GM13976 (cell line): ENCODE measurements around the gene PCDHA2.
"Not testable (repeated sequence)": the region's sequence is repeated elsewhere in the genome, so short reads cannot be mapped to it uniquely, and the experiment has no call there.

ENCODE experiments used
- DNase-seq: peaks from one replicate; pipeline ENCODE4 v3.0.0; 2012; ENCODE audit warnings: low spot score
- in situ Hi-C: fragments of 300-500 bp; cut with MboI; formaldehyde crosslinking; loops from one replicate; pipeline ENCODE4 v1.12.0; 2022; ENCODE audit warnings: low sequenced_read_pairs, mixed read lengths, inconsistent platforms; ENCODE audit not compliant: unreplicated experiment
- TF ChIP-seq, protein P1 (sequence below): IDR thresholded peaks from 2 replicates; pipeline ENCODE4 v1.5.1; 2012; ENCODE audit warnings: borderline replicate concordance, mild to moderate bottlenecking; ENCODE audit not compliant: insufficient read depth; ENCODE audit errors: extremely low read depth, missing control alignments, control extremely low read depth

Gene PCDHA2

GRCh38 chr5:140823475-140823874 is 28.8 kb downstream of the PCDHA2 start:
- in situ Hi-C loops, result no loop called here
- TF ChIP-seq, protein P1, sequence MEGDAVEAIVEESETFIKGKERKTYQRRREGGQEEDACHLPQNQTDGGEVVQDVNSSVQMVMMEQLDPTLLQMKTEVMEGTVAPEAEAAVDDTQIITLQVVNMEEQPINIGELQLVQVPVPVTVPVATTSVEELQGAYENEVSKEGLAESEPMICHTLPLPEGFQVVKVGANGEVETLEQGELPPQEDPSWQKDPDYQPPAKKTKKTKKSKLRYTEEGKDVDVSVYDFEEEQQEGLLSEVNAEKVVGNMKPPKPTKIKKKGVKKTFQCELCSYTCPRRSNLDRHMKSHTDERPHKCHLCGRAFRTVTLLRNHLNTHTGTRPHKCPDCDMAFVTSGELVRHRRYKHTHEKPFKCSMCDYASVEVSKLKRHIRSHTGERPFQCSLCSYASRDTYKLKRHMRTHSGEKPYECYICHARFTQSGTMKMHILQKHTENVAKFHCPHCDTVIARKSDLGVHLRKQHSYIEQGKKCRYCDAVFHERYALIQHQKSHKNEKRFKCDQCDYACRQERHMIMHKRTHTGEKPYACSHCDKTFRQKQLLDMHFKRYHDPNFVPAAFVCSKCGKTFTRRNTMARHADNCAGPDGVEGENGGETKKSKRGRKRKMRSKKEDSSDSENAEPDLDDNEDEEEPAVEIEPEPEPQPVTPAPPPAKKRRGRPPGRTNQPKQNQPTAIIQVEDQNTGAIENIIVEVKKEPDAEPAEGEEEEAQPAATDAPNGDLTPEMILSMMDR, result no peak
- no peak for DNase-seq

DNA sequence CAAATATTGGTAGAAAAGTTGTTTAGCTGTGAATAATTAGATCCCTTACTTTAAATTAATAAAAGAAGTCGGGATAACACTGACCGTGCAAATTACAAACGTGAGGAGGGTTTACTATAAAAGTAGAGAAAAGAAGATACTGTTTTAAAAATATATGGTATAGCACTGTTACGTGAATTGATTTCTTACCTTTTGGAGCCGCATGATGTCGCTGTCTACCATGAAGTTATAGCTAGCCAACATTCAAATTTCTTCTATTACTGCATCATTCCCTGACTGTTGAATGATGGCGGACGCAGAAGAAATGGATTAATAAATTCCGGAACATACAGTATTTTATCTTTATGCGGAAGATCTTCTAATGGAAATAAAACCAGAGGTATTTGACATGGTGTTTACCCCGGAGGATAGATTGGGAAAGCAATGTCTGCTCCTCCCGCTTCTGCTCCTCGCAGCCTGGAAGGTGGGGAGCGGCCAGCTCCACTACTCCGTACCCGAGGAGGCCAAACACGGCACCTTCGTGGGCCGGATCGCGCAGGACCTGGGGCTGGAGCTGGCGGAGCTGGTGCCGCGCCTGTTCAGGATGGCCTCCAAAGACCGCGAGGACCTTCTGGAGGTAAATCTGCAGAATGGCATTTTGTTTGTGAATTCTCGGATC is 33.2 kb downstream of the PCDHA2 start, which contains the start of gene PCDHA6:
Gene PCDHA6 (plus strand): TSS at position 257 of the 658 bp plus-strand sequence. CDS start 132 bp downstream, at position 389.
- DNase-seq, result no peak
- in situ Hi-C loops, result no loop called here
- TF ChIP-seq, protein P1, result no peak

DNA sequence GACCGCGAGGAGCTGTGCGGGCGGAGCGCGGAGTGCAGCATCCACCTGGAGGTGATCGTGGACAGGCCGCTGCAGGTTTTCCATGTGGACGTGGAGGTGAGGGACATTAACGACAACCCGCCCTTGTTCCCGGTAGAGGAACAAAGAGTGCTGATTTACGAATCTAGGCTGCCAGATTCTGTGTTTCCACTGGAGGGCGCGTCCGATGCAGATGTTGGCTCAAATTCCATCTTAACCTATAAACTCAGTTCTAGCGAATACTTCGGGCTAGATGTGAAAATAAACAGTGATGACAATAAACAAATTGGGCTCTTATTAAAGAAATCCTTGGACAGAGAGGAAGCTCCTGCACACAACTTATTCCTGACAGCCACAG is 33.7 kb downstream of the PCDHA2 start:
- in situ Hi-C loops, result no loop called here
- DNase-seq, result no peak
- TF ChIP-seq, protein P1, result no peak

GRCh38 chr5:140829511-140830501 is 35.2 kb downstream of the PCDHA2 start:
- in situ Hi-C loops, DNase-seq: not testable (repeated sequence)

- in situ Hi-C loops, result no loop called here
- no peak for DNase-seq
- TF ChIP-seq, protein P1, result no peak
Observed at GRCh38 chr5:140833993-140834392, 39.3 kb downstream of the PCDHA2 start, which contains the start of gene PCDHA7. Gene PCDHA7 (plus strand): TSS chr5:140834269. CDS start chr5:140834384, 115 bp downstream.

DNA sequence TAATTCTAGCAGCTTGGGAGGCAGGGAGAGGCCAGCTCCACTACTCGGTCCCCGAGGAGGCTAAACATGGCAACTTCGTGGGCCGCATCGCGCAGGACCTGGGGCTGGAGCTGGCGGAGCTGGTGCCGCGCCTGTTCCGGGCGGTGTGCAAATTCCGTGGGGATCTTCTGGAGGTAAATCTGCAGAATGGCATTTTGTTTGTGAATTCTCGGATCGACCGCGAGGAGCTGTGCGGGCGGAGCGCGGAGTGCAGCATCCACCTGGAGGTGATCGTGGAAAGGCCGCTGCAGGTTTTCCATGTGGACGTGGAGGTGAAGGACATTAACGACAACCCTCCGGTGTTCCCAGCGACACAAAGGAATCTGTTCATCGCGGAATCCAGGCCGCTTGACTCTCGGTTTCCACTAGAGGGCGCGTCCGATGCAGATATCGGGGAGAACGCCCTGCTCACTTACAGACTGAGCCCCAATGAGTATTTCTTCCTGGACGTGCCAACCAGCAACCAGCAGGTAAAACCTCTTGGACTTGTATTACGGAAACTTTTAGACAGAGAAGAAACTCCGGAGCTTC is 39.9 kb downstream of the PCDHA2 start:
- DNase-seq, in situ Hi-C loops: not testable (repeated sequence)

GRCh38 chr5:140835622-140836510 is 41.2 kb downstream of the PCDHA2 start:
- no peak for DNase-seq
- in situ Hi-C loops, result no loop called here
- TF ChIP-seq, protein P1, result no peak
